Measurements from ENCODE around the gene PRRG1.
"Not testable (repeated sequence)": the region's sequence is repeated elsewhere in the genome, so short reads cannot be mapped to it uniquely, and the experiment has no call there.

Gene PRRG1

DNA sequence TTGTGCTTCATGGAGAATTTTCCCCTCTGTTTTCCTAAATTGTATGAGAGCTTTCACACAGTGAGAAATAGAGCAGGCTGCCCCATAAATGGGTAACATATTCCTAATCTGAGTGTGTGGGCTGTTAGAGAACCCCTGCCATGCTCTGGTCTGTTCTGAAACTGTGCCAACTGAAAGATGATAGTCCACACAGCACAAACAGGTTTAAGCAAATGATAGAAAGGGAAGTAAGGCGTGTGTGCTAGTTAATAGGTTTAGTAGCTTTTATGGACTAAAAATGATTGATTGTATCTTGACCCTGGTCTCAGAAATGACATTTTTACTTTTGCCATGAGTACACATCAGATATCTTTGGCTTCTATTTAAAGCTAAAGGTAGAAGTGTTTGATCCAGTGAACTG, 106.2 kb downstream of the PRRG1 start:
- Histone ChIP-seq H2AFZ (ENCODE audit: low read length) (no peak overlapping the region), H3F3A (ENCODE audit: low read depth) (no peaks in the 10 kb centered on the region), H3K27me3 (ENCODE audit: insufficient read depth, low read length, poor library complexity, severe bottlenecking) (no peaks in the 10 kb centered on the region), H3K9ac (ENCODE audit: low read depth, low read length, poor library complexity, severe bottlenecking) (no peak overlapping the region), H4K20me1 (ENCODE audit: insufficient read depth, low read length, poor library complexity, severe bottlenecking) (no peaks in the 10 kb centered on the region), H3K36me3 (ENCODE audit: insufficient read depth, low read length) (no peaks in the 10 kb centered on the region), H3K4me3 (ENCODE audit: low read length, poor library complexity, severe bottlenecking) (no peak overlapping the region), H3K9me3 (ENCODE audit: insufficient read depth, low read depth, low read length) (no peaks in the 10 kb centered on the region), H3K9me2 (replicated peaks; ENCODE audit: low read depth, low read length) (no peaks in the 10 kb centered on the region), H3K4me1 (ENCODE audit: insufficient read depth, low read length, poor library complexity, severe bottlenecking) (no peaks in the 10 kb centered on the region), H3K4me2 (ENCODE audit: low read depth, low read length, poor library complexity, severe bottlenecking) (no peak overlapping the region), H3K79me2 (ENCODE audit: insufficient read depth, low read length) (no peaks in the 10 kb centered on the region)
- TF ChIP-seq, protein P1, sequence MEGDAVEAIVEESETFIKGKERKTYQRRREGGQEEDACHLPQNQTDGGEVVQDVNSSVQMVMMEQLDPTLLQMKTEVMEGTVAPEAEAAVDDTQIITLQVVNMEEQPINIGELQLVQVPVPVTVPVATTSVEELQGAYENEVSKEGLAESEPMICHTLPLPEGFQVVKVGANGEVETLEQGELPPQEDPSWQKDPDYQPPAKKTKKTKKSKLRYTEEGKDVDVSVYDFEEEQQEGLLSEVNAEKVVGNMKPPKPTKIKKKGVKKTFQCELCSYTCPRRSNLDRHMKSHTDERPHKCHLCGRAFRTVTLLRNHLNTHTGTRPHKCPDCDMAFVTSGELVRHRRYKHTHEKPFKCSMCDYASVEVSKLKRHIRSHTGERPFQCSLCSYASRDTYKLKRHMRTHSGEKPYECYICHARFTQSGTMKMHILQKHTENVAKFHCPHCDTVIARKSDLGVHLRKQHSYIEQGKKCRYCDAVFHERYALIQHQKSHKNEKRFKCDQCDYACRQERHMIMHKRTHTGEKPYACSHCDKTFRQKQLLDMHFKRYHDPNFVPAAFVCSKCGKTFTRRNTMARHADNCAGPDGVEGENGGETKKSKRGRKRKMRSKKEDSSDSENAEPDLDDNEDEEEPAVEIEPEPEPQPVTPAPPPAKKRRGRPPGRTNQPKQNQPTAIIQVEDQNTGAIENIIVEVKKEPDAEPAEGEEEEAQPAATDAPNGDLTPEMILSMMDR (conservative IDR thresholded peaks at IDR 0.05; ENCODE audit: low read length): no peak
- no peak for TF ChIP-seq EZH2phosphoT487 (IDR thresholded peaks at IDR 0.05; ENCODE audit: borderline replicate concordance)

DNA sequence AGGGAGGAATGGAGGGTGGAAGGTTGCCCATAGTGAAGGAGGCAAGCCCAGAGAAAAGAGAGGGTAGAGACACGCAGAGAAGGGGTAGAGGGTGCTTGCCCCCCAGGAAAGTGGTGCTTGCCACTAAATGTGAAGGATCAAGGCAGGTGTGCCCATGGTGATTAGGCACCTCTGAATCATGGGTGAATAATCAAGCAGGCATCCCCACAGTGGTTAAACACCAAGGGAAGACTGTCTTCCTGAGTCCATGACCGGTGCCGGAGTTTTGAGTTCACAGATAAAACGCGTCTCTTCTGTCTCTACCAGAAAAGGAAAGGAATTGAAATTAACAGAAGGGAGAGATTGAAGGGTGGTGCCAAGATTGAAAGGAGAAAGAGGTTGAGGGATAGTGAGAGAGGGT, 111.1 kb downstream of the PRRG1 start:
- not testable (repeated sequence) for H3K9me2 ChIP-seq (replicated peaks; ENCODE audit: low read depth, low read length); H3K27me3 ChIP-seq (ENCODE audit: insufficient read depth, low read length, poor library complexity, severe bottlenecking); H3K4me3 ChIP-seq (ENCODE audit: low read length, poor library complexity, severe bottlenecking); H2AFZ ChIP-seq (ENCODE audit: low read length); H3F3A ChIP-seq (ENCODE audit: low read depth); H3K4me2 ChIP-seq (ENCODE audit: low read depth, low read length, poor library complexity, severe bottlenecking); H3K9me3 ChIP-seq (ENCODE audit: insufficient read depth, low read depth, low read length); H3K4me1 ChIP-seq (ENCODE audit: insufficient read depth, low read length, poor library complexity, severe bottlenecking); H3K79me2 ChIP-seq (ENCODE audit: insufficient read depth, low read length); H3K36me3 ChIP-seq (ENCODE audit: insufficient read depth, low read length); H3K9ac ChIP-seq (ENCODE audit: low read depth, low read length, poor library complexity, severe bottlenecking); H4K20me1 ChIP-seq (ENCODE audit: insufficient read depth, low read length, poor library complexity, severe bottlenecking)

DNA sequence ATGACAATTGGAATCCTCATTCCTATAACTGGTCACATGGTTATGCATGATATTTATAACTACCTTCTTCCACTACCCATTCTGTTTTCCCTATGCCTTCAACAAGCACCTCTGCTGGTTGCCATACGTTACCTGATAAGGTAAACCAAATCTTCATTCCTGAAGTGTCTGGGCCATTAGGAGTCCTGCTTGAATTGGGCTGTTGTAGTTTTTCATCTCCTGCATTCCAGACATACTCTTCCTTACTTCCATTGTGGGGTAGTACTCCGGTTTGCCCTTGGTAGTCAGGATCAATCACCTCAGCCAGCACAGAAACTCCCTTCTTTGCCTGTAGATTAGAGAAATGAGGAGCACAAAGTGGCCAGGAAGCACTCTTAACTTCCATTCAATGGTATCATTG, 113.2 kb downstream of the PRRG1 start:
- Histone ChIP-seq H3K4me3 (ENCODE audit: low read length, poor library complexity, severe bottlenecking) (no peak overlapping the region), H2AFZ (ENCODE audit: low read length) (no peak overlapping the region), H3K4me1 (ENCODE audit: insufficient read depth, low read length, poor library complexity, severe bottlenecking) (no peaks in the 10 kb centered on the region), H3F3A (ENCODE audit: low read depth) (no peaks in the 10 kb centered on the region), H3K9ac (ENCODE audit: low read depth, low read length, poor library complexity, severe bottlenecking) (no peak overlapping the region), H3K9me3 (ENCODE audit: insufficient read depth, low read depth, low read length) (no peaks in the 10 kb centered on the region), H3K27me3 (ENCODE audit: insufficient read depth, low read length, poor library complexity, severe bottlenecking) (no peaks in the 10 kb centered on the region), H3K36me3 (ENCODE audit: insufficient read depth, low read length) (no peaks in the 10 kb centered on the region), H3K79me2 (ENCODE audit: insufficient read depth, low read length) (no peaks in the 10 kb centered on the region), H4K20me1 (ENCODE audit: insufficient read depth, low read length, poor library complexity, severe bottlenecking) (no peaks in the 10 kb centered on the region), H3K9me2 (replicated peaks; ENCODE audit: low read depth, low read length) (no peaks in the 10 kb centered on the region), H3K4me2 (ENCODE audit: low read depth, low read length, poor library complexity, severe bottlenecking) (no peak overlapping the region)
- TF ChIP-seq, protein P1 (conservative IDR thresholded peaks at IDR 0.05; ENCODE audit: low read length): no peak
- TF ChIP-seq EZH2phosphoT487 (IDR thresholded peaks at IDR 0.05; ENCODE audit: borderline replicate concordance): no peak

DNA sequence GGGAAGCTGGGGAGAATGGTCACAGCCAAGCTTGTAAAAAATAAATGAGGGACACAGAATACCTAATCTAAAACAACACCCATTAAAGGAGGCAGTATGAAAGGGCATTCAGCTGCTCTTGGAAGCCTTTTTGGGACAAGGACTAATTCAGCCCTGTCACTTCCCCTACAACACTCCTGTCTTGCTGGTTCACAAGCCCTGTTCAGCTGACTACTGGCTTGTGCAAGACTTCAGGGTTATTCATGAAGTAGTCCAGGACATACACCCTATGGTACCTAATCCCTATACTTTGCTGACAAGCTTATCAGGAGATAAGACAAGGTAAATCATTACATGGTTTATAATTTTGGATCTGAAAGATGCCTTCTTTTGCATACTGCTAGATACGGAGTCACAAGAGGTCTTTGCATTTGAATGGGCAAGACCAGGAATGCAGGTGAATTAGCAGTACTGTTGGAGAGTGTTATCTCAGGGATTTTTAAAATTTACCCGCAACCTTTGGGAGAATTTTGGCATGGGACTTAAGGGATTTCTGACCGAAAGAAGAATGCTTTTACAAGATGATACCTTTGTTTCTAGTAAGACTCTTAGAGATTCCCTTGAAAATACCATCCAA, 119.1 kb downstream of the PRRG1 start:
- Histone ChIP-seq H3F3A (ENCODE audit: low read depth) (no peaks in the 10 kb centered on the region), H3K4me3 (ENCODE audit: low read length, poor library complexity, severe bottlenecking) (no peak overlapping the region)

More for the DNA sequence above, 119.1 kb downstream of the PRRG1 start:
- Histone ChIP-seq H3K9ac (ENCODE audit: low read depth, low read length, poor library complexity, severe bottlenecking) (no peak overlapping the region), H4K20me1 (ENCODE audit: insufficient read depth, low read length, poor library complexity, severe bottlenecking) (no peaks in the 10 kb centered on the region), H3K4me2 (ENCODE audit: low read depth, low read length, poor library complexity, severe bottlenecking) (no peak overlapping the region), H3K27me3 (ENCODE audit: insufficient read depth, low read length, poor library complexity, severe bottlenecking) (no peaks in the 10 kb centered on the region), H2AFZ (ENCODE audit: low read length) (no peak overlapping the region), H3K9me2 (replicated peaks; ENCODE audit: low read depth, low read length) (no peaks in the 10 kb centered on the region), H3K9me3 (ENCODE audit: insufficient read depth, low read depth, low read length) (no peaks in the 10 kb centered on the region), H3K36me3 (ENCODE audit: insufficient read depth, low read length) (no peaks in the 10 kb centered on the region), H3K79me2 (ENCODE audit: insufficient read depth, low read length) (no peaks in the 10 kb centered on the region), H3K4me1 (ENCODE audit: insufficient read depth, low read length, poor library complexity, severe bottlenecking) (no peaks in the 10 kb centered on the region)
- no peak for TF ChIP-seq EZH2phosphoT487 (IDR thresholded peaks at IDR 0.05; ENCODE audit: borderline replicate concordance)
- TF ChIP-seq, protein P1 (conservative IDR thresholded peaks at IDR 0.05; ENCODE audit: low read length): no peak

All from Loucy (cell line).